SK-N-MC (cell line): Measurements from ENCODE around the gene NCKIPSD.

Source experiments
- DNase-seq: peaks from one replicate; pipeline ENCODE4 v3.0.0-alpha.2; 2011; ENCODE audit warnings: low read depth, low spot score
- H3K27ac ChIP-seq: fragments of 200-600 bp; sonication (generic); 2 replicates; pipeline ENCODE4 v1.5.1; 2016; ENCODE audit warnings: mixed run types
- H3K36me3 ChIP-seq: fragments of 200-600 bp; sonication (generic); 2 replicates; pipeline ENCODE4 v1.6.1; 2017; ENCODE audit warnings: antibody characterized with exemption, low read length, mixed read lengths; ENCODE audit not compliant: insufficient read depth
- H3K4me3 ChIP-seq: fragments of 200-600 bp; sonication (generic); 2 replicates; pipeline ENCODE4 v1.5.1; 2016
- H3K9ac ChIP-seq: fragments of 200-600 bp; sonication (generic); 2 replicates; pipeline ENCODE4 v1.8.0; 2017; ENCODE audit warnings: mixed run types, mixed read lengths; ENCODE audit not compliant: insufficient read length
- H3K9me3 ChIP-seq: fragments of 200-600 bp; sonication (generic); 2 replicates; pipeline ENCODE4 v1.6.1; 2017; ENCODE audit warnings: low read depth, mild to moderate bottlenecking, antibody characterized with exemption, low read length, moderate library complexity, mixed read lengths
- EZH2 ChIP-seq: fragments of 200-600 bp; sonication (generic); IDR thresholded peaks from one replicate; pipeline ENCODE4 v1.6.1; 2017; ENCODE audit warnings: antibody characterized with exemption
- FOXP2 ChIP-seq: optimal IDR thresholded peaks from 2 replicates; pipeline ENCODE3; 2011; ENCODE audit warnings: mild to moderate bottlenecking, moderate library complexity; ENCODE audit not compliant: insufficient read depth; ENCODE audit errors: extremely low read length, control extremely low read depth
- POLR2AphosphoS5 ChIP-seq: IDR thresholded peaks from 2 replicates; pipeline ENCODE4 v1.6.1; 2012; ENCODE audit warnings: mild to moderate bottlenecking, low read depth, low read length, borderline replicate concordance

The NCKIPSD gene

GRCh38 chr3:48651771-48652170 is 33.9 kb downstream of the NCKIPSD start:
- no peaks in the 10 kb centered on the region for H3K9me3 ChIP-seq
- DNase-seq, result no peak
- no peaks in the 10 kb centered on the region for H3K36me3 ChIP-seq
- H3K9ac ChIP-seq, result no peak overlapping the region
- H3K4me3 ChIP-seq, result no peak overlapping the region
- H3K27ac ChIP-seq, result no peak overlapping the region
- TF ChIP-seq FOXP2 (no peak), EZH2 (no peak), POLR2AphosphoS5 (no peak)

- TF ChIP-seq POLR2AphosphoS5 (no peak), EZH2 (no peak)
- H3K9ac ChIP-seq, result no peak overlapping the region
- H3K4me3 ChIP-seq, result no peak overlapping the region
- H3K36me3 ChIP-seq, result no peaks in the 10 kb centered on the region
- H3K27ac ChIP-seq, result no peak overlapping the region
- no peak for DNase-seq
- H3K9me3 ChIP-seq, result no peaks in the 10 kb centered on the region
Observed at GRCh38 chr3:48650723-48651122, 35.0 kb downstream of the NCKIPSD start.

- no peak overlapping the region for H3K4me3 ChIP-seq
- no peak overlapping the region for H3K27ac ChIP-seq
- TF ChIP-seq FOXP2 (no peak), POLR2AphosphoS5 (no peak), EZH2 (no peak)
- no peak for DNase-seq
- H3K9ac ChIP-seq, result no peak overlapping the region
- H3K9me3 ChIP-seq, result no peaks in the 10 kb centered on the region
- no peaks in the 10 kb centered on the region for H3K36me3 ChIP-seq
Observed at GRCh38 chr3:48648188-48648850, 37.4 kb downstream of the NCKIPSD start.

- Histone ChIP-seq H3K27ac (no peak overlapping the region), H3K9me3 (no peaks in the 10 kb centered on the region), H3K36me3 (no peaks in the 10 kb centered on the region), H3K4me3 (no peak overlapping the region), H3K9ac (no peak overlapping the region)
- TF ChIP-seq POLR2AphosphoS5 (no peak), EZH2 (no peak), FOXP2 (no peak)
- DNase-seq, result no peak
Observed at GRCh38 chr3:48647714-48648113, 38.0 kb downstream of the NCKIPSD start.

GRCh38 chr3:48644898-48645760 is 40.6 kb downstream of the NCKIPSD start:
- Histone ChIP-seq H3K36me3 (no peaks in the 10 kb centered on the region), H3K9me3 (no peaks in the 10 kb centered on the region), H3K9ac (no peak overlapping the region), H3K27ac (no peak overlapping the region), H3K4me3 (no peak overlapping the region)
- DNase-seq, result no peak
- TF ChIP-seq EZH2, result no peak
- no peak for TF ChIP-seq POLR2AphosphoS5
- TF ChIP-seq FOXP2, result no peak

- DNase-seq, result no peak
- TF ChIP-seq EZH2 (no peak), POLR2AphosphoS5 (no peak), FOXP2 (no peak)
Observed at GRCh38 chr3:48642605-48643004, 43.1 kb downstream of the NCKIPSD start.

GRCh38 chr3:48641396-48641795 is 44.3 kb downstream of the NCKIPSD start:
- Histone ChIP-seq H3K9ac (no peak overlapping the region), H3K36me3 (no peaks in the 10 kb centered on the region), H3K27ac (no peak overlapping the region), H3K9me3 (no peaks in the 10 kb centered on the region), H3K4me3 (no peak overlapping the region)
- TF ChIP-seq EZH2, result no peak
- TF ChIP-seq FOXP2, result no peak
- TF ChIP-seq POLR2AphosphoS5, result no peak
- DNase-seq, result no peak

More at GRCh38 chr3:48642605-48643004, 43.1 kb downstream of the NCKIPSD start:
- H3K9ac ChIP-seq, result no peak overlapping the region
- H3K4me3 ChIP-seq, result no peak overlapping the region
- H3K36me3 ChIP-seq, result no peaks in the 10 kb centered on the region
- H3K27ac ChIP-seq, result no peak overlapping the region
- no peaks in the 10 kb centered on the region for H3K9me3 ChIP-seq

GRCh38 chr3:48639944-48640606 is 45.6 kb downstream of the NCKIPSD start:
- H3K9ac ChIP-seq, result no peak overlapping the region
- H3K27ac ChIP-seq, result no peak overlapping the region
- no peak for DNase-seq
- no peak for TF ChIP-seq POLR2AphosphoS5
- TF ChIP-seq EZH2, result no peak
- TF ChIP-seq FOXP2, result no peak
- no peaks in the 10 kb centered on the region for H3K36me3 ChIP-seq
- no peak overlapping the region for H3K4me3 ChIP-seq
- no peaks in the 10 kb centered on the region for H3K9me3 ChIP-seq
